Measurements from ENCODE around the gene PSD2. TPM values are rescaled to one million over a fixed set of nuclear protein-coding genes. Genes with fewer than 3 reads are reported as not detected.
A peak's percentile ranks its signal among the peaks of the same experiment; 100 is the strongest.

Gene PSD2
- total RNA-seq, 5 donors from 2014 or later (not counting 1 experiment from before 2014, with no cell fraction given) = 0.07 to 0.15 (median 0.09) TPM; not detected in 2

- ATAC-seq (replicated peaks in 1 of 4) (no peak), DNase-seq (no peak)
- Mint-ChIP-seq H3K4me1 (peaks cover 8 to 14% (median 11%) of the 10 kb centered on the region in 3 donors), H3K9me3 (no peaks in the 10 kb centered on the region), H3K36me3 (no peaks in the 10 kb centered on the region), H3K27me3 (peaks cover 17 to 28% of the 10 kb centered on the region in 2 donors), H3K4me3 (no peak overlapping the region), H3K27ac (no peak overlapping the region)
- peaks cover 1 to 40% of the 10 kb centered on the region in 2 experiments for H3K27me3 ChIP-seq (replicated peaks in 1 of 2; ENCODE audit: control insufficient read depth in 2 of 2, extremely low read depth in 1 of 2, insufficient read depth in 2 of 2, low read length in 1 of 2)
- 15% methylated on average over 2 of the region's 5 CpGs for WGBS (ENCODE audit: insufficient coverage)
- no peaks in the 10 kb centered on the region for H3K9me3 ChIP-seq
- ChIA-PET POLR2A (no interaction called here), CTCF (interaction anchor here (1.1 to 1.2 kb wide), 3 partner anchors 20 to 57 kb away, joined by 4 to 5 read pairs (median 4); no protein-coding TSS in a partner anchor)
- no peaks in the 10 kb centered on the region for H3K36me3 ChIP-seq (ENCODE audit: control insufficient read depth in 2 of 2, extremely low read depth in 1 of 2, insufficient read depth in 1 of 2, low read length in 1 of 2)
- H3K27ac ChIP-seq (ENCODE audit: low read length) = no peak overlapping the region
- H3K4me3 ChIP-seq (ENCODE audit: control insufficient read depth in 1 of 2, extremely low read depth in 1 of 2, low read length in 1 of 2) = no peak overlapping the region
- H3K4me1 ChIP-seq (ENCODE audit: control insufficient read depth in 1 of 2, extremely low read depth in 1 of 2, insufficient read depth in 2 of 2, low read length in 2 of 2) = peaks cover 0 to 14% of the 10 kb centered on the region in 2 experiments
These were observed 48.4 kb downstream of the PSD2 start for GRCh38 chr5:139843991-139844390.

- no peaks in the 10 kb centered on the region for H3K36me3 ChIP-seq (ENCODE audit: control insufficient read depth in 2 of 2, extremely low read depth in 1 of 2, insufficient read depth in 1 of 2, low read length in 1 of 2)
- peaks cover 0 to 16% of the 10 kb centered on the region in 2 experiments for H3K4me1 ChIP-seq (ENCODE audit: control insufficient read depth in 1 of 2, extremely low read depth in 1 of 2, insufficient read depth in 2 of 2, low read length in 2 of 2)
- H3K27me3 Mint-ChIP-seq = peaks cover 17 to 28% of the 10 kb centered on the region in 2 donors
- POLR2A ChIA-PET = no interaction called here
- peaks cover 2 to 40% of the 10 kb centered on the region in 2 experiments for H3K27me3 ChIP-seq (replicated peaks in 1 of 2; ENCODE audit: control insufficient read depth in 2 of 2, extremely low read depth in 1 of 2, insufficient read depth in 2 of 2, low read length in 1 of 2)
- DNase-seq (peak; percentile 25 to 81 (median 60)), ATAC-seq (replicated peaks in 1 of 4) (no peak)
- no peak overlapping the region for H3K4me3 ChIP-seq (ENCODE audit: control insufficient read depth in 1 of 2, extremely low read depth in 1 of 2, low read length in 1 of 2)
- H3K4me1 Mint-ChIP-seq = peaks cover 9 to 20% (median 14%) of the 10 kb centered on the region in 3 donors
- CTCF ChIA-PET = interaction anchor here (0.5 to 1.1 kb wide), 3 partner anchors 20 to 119 kb away, joined by 3 to 5 read pairs (median 3); no protein-coding TSS in a partner anchor
- no peaks in the 10 kb centered on the region for H3K9me3 ChIP-seq
- no peaks in the 10 kb centered on the region for H3K36me3 Mint-ChIP-seq
- H3K27ac ChIP-seq (ENCODE audit: low read length) = no peak overlapping the region
- no peak overlapping the region for H3K4me3 Mint-ChIP-seq
- WGBS (ENCODE audit: insufficient coverage) = 56% methylated on average over 14 of the region's 18 CpGs
- H3K9me3 Mint-ChIP-seq = no peaks in the 10 kb centered on the region
- H3K27ac Mint-ChIP-seq = peak overlapping the region in 1 of 2 donors; percentile 32
These were observed 49.0 kb downstream of the PSD2 start for GRCh38 chr5:139844472-139845145.

GRCh38 chr5:139845846-139846681 lies 50.5 kb downstream of the PSD2 start:
- peaks cover 2 to 40% of the 10 kb centered on the region in 2 experiments for H3K27me3 ChIP-seq (replicated peaks in 1 of 2; ENCODE audit: control insufficient read depth in 2 of 2, extremely low read depth in 1 of 2, insufficient read depth in 2 of 2, low read length in 1 of 2)
- H3K4me3 ChIP-seq (ENCODE audit: control insufficient read depth in 1 of 2, extremely low read depth in 1 of 2, low read length in 1 of 2) = no peak overlapping the region
- Mint-ChIP-seq H3K4me1 (peaks cover 9 to 25% (median 16%) of the 10 kb centered on the region in 3 donors), H3K36me3 (no peaks in the 10 kb centered on the region), H3K27ac (no peak overlapping the region), H3K4me3 (peak overlapping the region in 1 of 3 donors; percentile 47), H3K9me3 (no peaks in the 10 kb centered on the region), H3K27me3 (peaks cover 17 to 28% of the 10 kb centered on the region in 2 donors)
- DNase-seq (no peak), ATAC-seq (replicated peaks in 1 of 4) (no peak)
- WGBS (ENCODE audit: insufficient coverage) = 90% methylated on average over 11 of the region's 18 CpGs
- H3K36me3 ChIP-seq (ENCODE audit: control insufficient read depth in 2 of 2, extremely low read depth in 1 of 2, insufficient read depth in 1 of 2, low read length in 1 of 2) = no peaks in the 10 kb centered on the region
- peaks cover 0 to 16% of the 10 kb centered on the region in 2 experiments for H3K4me1 ChIP-seq (ENCODE audit: control insufficient read depth in 1 of 2, extremely low read depth in 1 of 2, insufficient read depth in 2 of 2, low read length in 2 of 2)
- H3K27ac ChIP-seq (ENCODE audit: low read length) = no peak overlapping the region
- ChIA-PET POLR2A (interaction anchor here in 1 of 2 donors (0.6 kb wide), 1 partner anchor 261 kb away, joined by 7 read pairs; no protein-coding TSS in a partner anchor), CTCF (no interaction called here)
- H3K9me3 ChIP-seq = no peaks in the 10 kb centered on the region

- peaks cover 0 to 16% of the 10 kb centered on the region in 2 experiments for H3K4me1 ChIP-seq (ENCODE audit: control insufficient read depth in 1 of 2, extremely low read depth in 1 of 2, insufficient read depth in 2 of 2, low read length in 2 of 2)
- H3K27me3 ChIP-seq (replicated peaks in 1 of 2; ENCODE audit: control insufficient read depth in 2 of 2, extremely low read depth in 1 of 2, insufficient read depth in 2 of 2, low read length in 1 of 2) = peaks cover 2 to 40% of the 10 kb centered on the region in 2 experiments
- no peaks in the 10 kb centered on the region for H3K36me3 Mint-ChIP-seq
- CTCF ChIA-PET = interaction anchor here (0.5 to 2.6 kb wide), 4 partner anchors 60 to 104 kb away, joined by 3 to 16 read pairs (median 5); no protein-coding TSS in a partner anchor
- no peak overlapping the region for H3K27ac ChIP-seq (ENCODE audit: low read length)
- peaks cover 9 to 25% (median 16%) of the 10 kb centered on the region in 3 donors for H3K4me1 Mint-ChIP-seq
- ATAC-seq (replicated peaks in 1 of 4) (no peak), DNase-seq (no peak)
- H3K4me3 Mint-ChIP-seq = peak overlapping the region in 2 of 3 donors; percentile 41 to 47
- no peaks in the 10 kb centered on the region for H3K9me3 Mint-ChIP-seq
- peaks cover 17 to 28% of the 10 kb centered on the region in 2 donors for H3K27me3 Mint-ChIP-seq
- no peak overlapping the region for H3K4me3 ChIP-seq (ENCODE audit: control insufficient read depth in 1 of 2, extremely low read depth in 1 of 2, low read length in 1 of 2)
- POLR2A ChIA-PET = interaction anchor here in 1 of 2 donors (0.7 kb wide), 1 partner anchor 382 kb away, joined by 4 read pairs; no protein-coding TSS in a partner anchor
- no peaks in the 10 kb centered on the region for H3K9me3 ChIP-seq
- H3K36me3 ChIP-seq (ENCODE audit: control insufficient read depth in 2 of 2, extremely low read depth in 1 of 2, insufficient read depth in 1 of 2, low read length in 1 of 2) = no peaks in the 10 kb centered on the region
- 38% methylated on average over 8 of the region's 10 CpGs for WGBS (ENCODE audit: insufficient coverage)
- H3K27ac Mint-ChIP-seq = no peak overlapping the region
These were observed 51.5 kb downstream of the PSD2 start for GRCh38 chr5:139847091-139847490.

GRCh38 chr5:139847790-139848507 lies 52.3 kb downstream of the PSD2 start:
- WGBS (ENCODE audit: insufficient coverage) = under 1% methylated on average over 103 of the region's 107 CpGs
- H3K9me3 ChIP-seq = no peaks in the 10 kb centered on the region
- DNase-seq (peak; percentile 59 to 90 (median 78)), ATAC-seq (replicated peaks in 1 of 4) (peak; percentile 90 to 93 (median 90))
- peaks cover 14 to 23% of the 10 kb centered on the region in 2 donors for H3K27me3 Mint-ChIP-seq
- ChIA-PET CTCF (interaction anchor here (0.5 to 2.6 kb wide), 6 partner anchors 16 to 121 kb away, joined by 3 to 16 read pairs (median 4); no protein-coding TSS in a partner anchor), POLR2A (interaction anchor here in 1 of 2 donors (0.7 kb wide), 1 partner anchor 383 kb away, joined by 4 read pairs; no protein-coding TSS in a partner anchor)
- H3K27me3 ChIP-seq (replicated peaks in 1 of 2; ENCODE audit: control insufficient read depth in 2 of 2, extremely low read depth in 1 of 2, insufficient read depth in 2 of 2, low read length in 1 of 2) = peaks cover 2 to 33% of the 10 kb centered on the region in 2 experiments
- H3K4me3 Mint-ChIP-seq = peak overlapping the region; percentile 50 to 64 (median 59)
- H3K27ac Mint-ChIP-seq = no peak overlapping the region
- no peaks in the 10 kb centered on the region for H3K9me3 Mint-ChIP-seq
- H3K4me3 ChIP-seq (ENCODE audit: control insufficient read depth in 1 of 2, extremely low read depth in 1 of 2, low read length in 1 of 2) = peak overlapping the region; percentile 56 to 70
- no peaks in the 10 kb centered on the region for H3K36me3 Mint-ChIP-seq
- no peaks in the 10 kb centered on the region for H3K36me3 ChIP-seq (ENCODE audit: control insufficient read depth in 2 of 2, extremely low read depth in 1 of 2, insufficient read depth in 1 of 2, low read length in 1 of 2)
- H3K4me1 Mint-ChIP-seq = peaks cover 9 to 25% (median 16%) of the 10 kb centered on the region in 3 donors
- no peak overlapping the region for H3K27ac ChIP-seq (ENCODE audit: low read length)
- H3K4me1 ChIP-seq (ENCODE audit: control insufficient read depth in 1 of 2, extremely low read depth in 1 of 2, insufficient read depth in 2 of 2, low read length in 2 of 2) = peaks cover 0 to 16% of the 10 kb centered on the region in 2 experiments
